Measurements from ENCODE around the gene TENM4. TPM values are rescaled to one million over a fixed set of nuclear protein-coding genes. Genes with fewer than 3 reads are reported as not detected.

The TENM4 gene
- polyA plus RNA-seq, 1 experiment, result 5.5 TPM

DNA sequence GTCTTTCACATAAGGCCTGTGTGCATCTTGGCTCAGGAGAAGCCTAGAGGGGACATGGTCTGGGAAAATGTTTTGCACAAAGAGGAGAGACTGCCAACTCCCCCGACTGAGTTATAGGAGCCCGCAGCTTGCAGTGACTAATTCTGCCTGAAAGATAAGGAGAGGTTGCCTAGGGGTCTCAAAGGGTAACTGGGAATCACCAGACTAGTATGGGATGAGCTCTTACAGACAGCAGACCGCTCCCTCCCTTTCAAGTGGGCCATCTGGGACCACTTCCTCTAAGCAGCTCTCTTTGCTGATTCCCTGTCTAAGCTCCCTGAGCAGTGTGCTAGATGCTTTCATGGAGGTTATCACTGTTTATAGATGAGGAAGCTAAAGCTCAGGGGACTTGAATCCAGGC is 105.1 kb downstream of the TENM4 start:
- POLR2A ChIA-PET, result no interaction called here
- CTCF ChIA-PET, result no interaction called here

GRCh38 chr11:79333355-79333754 is 107.5 kb downstream of the TENM4 start:
- H3K27ac ChIP-seq (ENCODE audit: low read depth, low read length), result no peak overlapping the region
- H3K4me3 ChIP-seq (ENCODE audit: low read depth, low read length), result no peak overlapping the region
- DNase-seq (ENCODE audit: low read depth, low spot score), result no peak
- ChIA-PET POLR2A (no interaction called here), CTCF (no interaction called here)
- no peaks in the 10 kb centered on the region for H3K9me3 ChIP-seq (ENCODE audit: control insufficient read depth, insufficient read depth, low read length)
- no peak for TF ChIP-seq CTCF (IDR thresholded peaks at IDR 0.05; ENCODE audit: low read depth, low read length)
- H3K27me3 ChIP-seq (ENCODE audit: control insufficient read depth, insufficient read depth, low read length), result no peaks in the 10 kb centered on the region

More for the DNA sequence above, 105.1 kb downstream of the TENM4 start:
- no peaks in the 10 kb centered on the region for H3K9me3 ChIP-seq (ENCODE audit: control insufficient read depth, insufficient read depth, low read length)
- no peak for DNase-seq (ENCODE audit: low read depth, low spot score)
- H3K27me3 ChIP-seq (ENCODE audit: control insufficient read depth, insufficient read depth, low read length), result no peaks in the 10 kb centered on the region
- no peak overlapping the region for H3K4me3 ChIP-seq (ENCODE audit: low read depth, low read length)
- H3K27ac ChIP-seq (ENCODE audit: low read depth, low read length), result no peak overlapping the region
- TF ChIP-seq CTCF (IDR thresholded peaks at IDR 0.05; ENCODE audit: low read depth, low read length), result no peak

DNA sequence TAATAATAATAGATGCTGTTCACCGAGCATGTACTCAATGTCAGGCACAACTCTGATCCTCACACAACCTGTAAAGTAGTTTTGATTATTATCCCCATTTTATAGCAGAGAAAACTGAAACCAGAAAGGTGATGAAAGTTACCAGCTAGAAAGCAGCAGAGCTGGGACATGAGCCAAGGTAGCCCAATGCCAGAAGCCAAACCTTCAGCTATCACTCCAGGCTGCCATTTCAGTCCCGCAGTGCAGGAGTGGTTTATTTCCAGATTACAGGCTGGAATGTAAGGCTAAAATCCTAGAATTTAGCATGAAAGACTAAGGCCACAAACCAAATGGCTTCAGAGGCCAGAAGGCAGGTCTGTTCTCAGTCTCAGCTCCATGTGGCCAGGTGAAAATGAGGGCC is 108.8 kb downstream of the TENM4 start:
- H3K4me3 ChIP-seq (ENCODE audit: low read depth, low read length), result no peak overlapping the region
- POLR2A ChIA-PET, result no interaction called here
- CTCF ChIA-PET, result no interaction called here
- H3K27ac ChIP-seq (ENCODE audit: low read depth, low read length), result no peak overlapping the region
- no peak for DNase-seq (ENCODE audit: low read depth, low spot score)
- no peaks in the 10 kb centered on the region for H3K27me3 ChIP-seq (ENCODE audit: control insufficient read depth, insufficient read depth, low read length)
- TF ChIP-seq CTCF (IDR thresholded peaks at IDR 0.05; ENCODE audit: low read depth, low read length), result no peak
- no peaks in the 10 kb centered on the region for H3K9me3 ChIP-seq (ENCODE audit: control insufficient read depth, insufficient read depth, low read length)

DNA sequence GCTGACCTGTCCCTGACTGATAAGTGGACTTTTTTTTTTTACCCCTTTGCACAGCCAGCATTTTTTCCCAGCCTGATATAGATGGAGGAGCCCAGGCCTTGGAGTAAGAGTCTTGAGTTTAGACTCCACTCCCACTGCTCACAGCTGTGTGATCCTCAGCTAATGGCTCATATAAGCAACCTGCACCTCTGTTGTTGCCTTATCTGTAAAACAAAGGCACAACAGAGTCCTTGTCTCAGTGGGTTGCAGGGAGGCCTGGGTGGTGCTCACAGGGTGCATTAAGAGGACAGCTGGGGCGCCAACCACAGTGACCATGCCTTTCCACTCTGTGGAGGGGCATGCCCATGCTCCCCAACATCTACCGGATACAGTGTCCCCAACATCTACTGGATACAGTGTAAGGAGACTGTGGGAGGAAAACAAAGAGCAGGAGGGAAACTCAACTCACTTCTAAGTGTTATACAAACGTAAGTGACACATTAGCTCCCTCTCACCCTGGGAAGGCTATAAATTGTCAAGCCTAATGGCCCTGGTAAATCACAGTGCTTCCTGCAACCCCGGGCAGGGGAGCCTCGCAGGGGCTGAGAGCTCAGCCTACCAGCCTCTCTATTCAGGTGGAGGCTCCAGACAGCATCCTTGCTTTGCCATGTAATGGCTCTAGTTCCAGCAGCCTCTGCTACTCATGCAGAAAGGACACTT is 109.5 kb downstream of the TENM4 start:
- POLR2A ChIA-PET, result no interaction called here
- H3K4me3 ChIP-seq (ENCODE audit: low read depth, low read length), result no peak overlapping the region
- no peak for DNase-seq (ENCODE audit: low read depth, low spot score)
- CTCF ChIA-PET, result no interaction called here
- H3K9me3 ChIP-seq (ENCODE audit: control insufficient read depth, insufficient read depth, low read length), result no peaks in the 10 kb centered on the region
- TF ChIP-seq CTCF (IDR thresholded peaks at IDR 0.05; ENCODE audit: low read depth, low read length), result no peak
- no peak overlapping the region for H3K27ac ChIP-seq (ENCODE audit: low read depth, low read length)
- no peaks in the 10 kb centered on the region for H3K27me3 ChIP-seq (ENCODE audit: control insufficient read depth, insufficient read depth, low read length)

- Histone ChIP-seq H3K27ac (ENCODE audit: low read depth, low read length) (no peak overlapping the region), H3K27me3 (ENCODE audit: control insufficient read depth, insufficient read depth, low read length) (no peaks in the 10 kb centered on the region), H3K4me3 (ENCODE audit: low read depth, low read length) (no peak overlapping the region), H3K9me3 (ENCODE audit: control insufficient read depth, insufficient read depth, low read length) (no peaks in the 10 kb centered on the region)
- no peak for DNase-seq (ENCODE audit: low read depth, low spot score)
- no peak for TF ChIP-seq CTCF (IDR thresholded peaks at IDR 0.05; ENCODE audit: low read depth, low read length)
- ChIA-PET POLR2A (no interaction called here), CTCF (no interaction called here)
These were observed 110.2 kb downstream of the TENM4 start for GRCh38 chr11:79330651-79331050.
